ENCODE measurements around the gene TMEM250.
A peak's percentile ranks its signal among the peaks of the same experiment; 100 is the strongest.

TMEM250 gene

DNA sequence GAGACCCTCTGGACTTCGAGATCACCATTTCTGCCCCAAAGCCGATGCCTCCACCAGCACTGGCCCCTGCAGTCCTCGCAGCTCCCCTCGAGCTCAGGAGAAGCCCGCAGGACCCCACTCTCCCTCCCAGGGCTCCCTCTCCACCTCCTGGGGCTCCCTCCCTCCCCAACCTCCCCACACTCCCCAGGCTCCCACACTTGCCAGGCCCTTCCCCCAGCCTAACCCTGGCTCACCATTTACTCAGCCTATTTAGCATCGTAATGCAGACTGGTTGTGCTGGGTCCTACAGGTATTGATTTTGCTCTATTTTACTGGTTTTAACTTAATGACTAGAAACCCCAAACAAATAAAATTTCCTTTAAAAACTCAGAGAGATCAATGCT is 23.7 kb upstream of the TMEM250 start:
- TF ChIP-seq, protein P1, sequence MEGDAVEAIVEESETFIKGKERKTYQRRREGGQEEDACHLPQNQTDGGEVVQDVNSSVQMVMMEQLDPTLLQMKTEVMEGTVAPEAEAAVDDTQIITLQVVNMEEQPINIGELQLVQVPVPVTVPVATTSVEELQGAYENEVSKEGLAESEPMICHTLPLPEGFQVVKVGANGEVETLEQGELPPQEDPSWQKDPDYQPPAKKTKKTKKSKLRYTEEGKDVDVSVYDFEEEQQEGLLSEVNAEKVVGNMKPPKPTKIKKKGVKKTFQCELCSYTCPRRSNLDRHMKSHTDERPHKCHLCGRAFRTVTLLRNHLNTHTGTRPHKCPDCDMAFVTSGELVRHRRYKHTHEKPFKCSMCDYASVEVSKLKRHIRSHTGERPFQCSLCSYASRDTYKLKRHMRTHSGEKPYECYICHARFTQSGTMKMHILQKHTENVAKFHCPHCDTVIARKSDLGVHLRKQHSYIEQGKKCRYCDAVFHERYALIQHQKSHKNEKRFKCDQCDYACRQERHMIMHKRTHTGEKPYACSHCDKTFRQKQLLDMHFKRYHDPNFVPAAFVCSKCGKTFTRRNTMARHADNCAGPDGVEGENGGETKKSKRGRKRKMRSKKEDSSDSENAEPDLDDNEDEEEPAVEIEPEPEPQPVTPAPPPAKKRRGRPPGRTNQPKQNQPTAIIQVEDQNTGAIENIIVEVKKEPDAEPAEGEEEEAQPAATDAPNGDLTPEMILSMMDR (IDR thresholded peaks at IDR 0.05; ENCODE audit: borderline replicate concordance, insufficient read depth, low read depth, low read length), result no peak
- no peak overlapping the region for H3K4me3 ChIP-seq (ENCODE audit: low read depth, low read length)

DNA sequence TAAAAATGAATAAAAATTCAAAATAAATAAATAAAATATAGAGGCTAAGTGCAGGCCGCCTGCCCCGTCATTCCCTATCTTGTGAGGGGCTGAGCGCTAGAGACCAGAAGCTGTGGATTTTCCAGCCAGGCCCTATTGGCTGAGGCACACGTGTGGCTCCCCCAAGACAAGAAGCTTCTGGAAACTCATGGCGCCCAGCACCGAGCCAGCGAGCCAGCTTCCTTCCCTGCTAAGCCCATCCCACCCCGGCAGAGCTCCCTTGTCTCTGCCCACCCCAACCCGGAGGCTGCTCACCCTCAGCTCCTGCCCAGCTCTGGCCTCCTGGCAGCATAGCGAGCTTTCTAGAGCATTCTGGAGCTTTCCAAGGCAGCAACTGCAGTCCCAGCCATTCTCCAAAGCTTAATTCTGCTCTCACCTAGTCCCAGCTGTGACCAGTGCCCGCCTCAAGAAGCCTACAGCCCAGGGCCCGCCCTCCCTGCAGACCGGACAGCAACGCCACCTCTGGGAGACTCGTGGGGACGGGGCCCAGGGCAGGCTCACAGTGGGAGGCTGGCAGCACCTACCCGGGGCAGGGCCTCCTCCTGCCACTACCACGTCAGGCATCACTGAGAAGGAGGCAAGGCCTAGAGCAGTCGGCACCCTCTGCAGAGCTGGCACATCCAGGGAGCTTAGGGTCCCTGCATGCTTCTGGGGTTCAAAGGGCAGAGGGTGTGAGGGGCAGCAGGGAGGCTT is 23.2 kb upstream of the TMEM250 start:
- H3K4me3 ChIP-seq (ENCODE audit: low read depth, low read length), result no peak overlapping the region
- TF ChIP-seq, protein P1 (IDR thresholded peaks at IDR 0.05; ENCODE audit: borderline replicate concordance, insufficient read depth, low read depth, low read length), result no peak

DNA sequence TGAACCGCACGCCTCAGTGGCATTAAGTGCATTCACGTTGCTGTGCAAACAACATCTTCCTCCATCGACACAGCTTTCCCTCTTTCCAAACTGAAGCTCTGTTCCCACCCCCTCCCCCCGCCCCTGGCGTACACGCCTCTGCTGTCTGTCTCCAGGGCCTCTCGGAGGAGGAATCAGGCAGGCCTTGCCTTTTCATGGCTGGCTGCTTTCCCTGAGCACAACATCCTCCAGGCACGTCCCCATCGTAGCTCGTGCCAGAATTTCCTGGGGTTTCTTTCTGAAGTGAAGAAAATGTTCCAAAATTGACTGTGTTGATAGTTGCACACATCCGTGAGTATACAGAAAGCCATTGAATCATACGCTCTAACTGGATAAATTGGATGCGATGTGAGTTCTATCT is 22.3 kb upstream of the TMEM250 start:
- TF ChIP-seq, protein P1 (IDR thresholded peaks at IDR 0.05; ENCODE audit: borderline replicate concordance, insufficient read depth, low read depth, low read length), result no peak
- H3K4me3 ChIP-seq (ENCODE audit: low read depth, low read length), result no peak overlapping the region

DNA sequence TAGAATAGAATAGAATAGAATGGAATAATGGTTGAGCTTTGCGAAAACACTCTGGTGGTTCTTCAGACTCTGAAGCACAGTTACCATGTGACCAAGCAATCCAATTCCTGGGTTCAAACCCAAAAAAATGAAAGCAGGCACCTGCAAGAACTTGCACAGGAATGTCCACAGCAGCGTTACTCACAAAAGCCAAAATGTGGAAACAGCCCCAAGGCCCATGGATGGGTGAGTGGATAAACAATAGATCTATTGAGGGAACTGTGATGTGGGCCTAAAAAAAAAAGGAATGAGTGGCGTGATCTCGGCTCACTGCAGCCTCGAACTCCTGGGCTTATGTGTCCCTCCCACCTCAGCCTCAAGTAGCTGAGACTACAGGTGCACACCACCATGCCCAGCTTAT is 21.4 kb upstream of the TMEM250 start:
- TF ChIP-seq, protein P1 (IDR thresholded peaks at IDR 0.05; ENCODE audit: borderline replicate concordance, insufficient read depth, low read depth, low read length), result no peak

DNA sequence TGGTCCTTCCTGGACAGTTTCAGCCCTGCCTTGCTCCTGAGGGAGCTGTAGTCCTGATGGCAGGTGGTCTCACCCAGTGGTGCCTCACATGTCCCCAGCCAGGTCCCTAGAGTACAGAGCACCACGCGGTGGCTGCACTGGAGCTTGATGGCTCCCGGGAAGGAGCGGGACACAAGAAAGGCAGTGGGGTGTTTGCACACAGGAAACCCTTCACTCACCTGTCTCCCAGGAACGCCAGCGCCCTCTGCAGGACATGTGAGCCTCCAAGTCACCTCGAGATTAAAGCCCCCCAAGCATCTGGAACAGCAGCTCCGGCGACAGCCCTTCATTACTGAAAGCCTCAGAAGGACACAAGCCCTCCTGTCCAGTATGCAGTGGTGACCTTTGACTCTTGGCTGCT is 19.9 kb upstream of the TMEM250 start:
- TF ChIP-seq, protein P1 (IDR thresholded peaks at IDR 0.05; ENCODE audit: borderline replicate concordance, insufficient read depth, low read depth, low read length), result peak; percentile 55
- no peak overlapping the region for H3K4me3 ChIP-seq (ENCODE audit: low read depth, low read length)

More for the DNA sequence above, 21.4 kb upstream of the TMEM250 start:
- H3K4me3 ChIP-seq (ENCODE audit: low read depth, low read length), result no peak overlapping the region

DNA sequence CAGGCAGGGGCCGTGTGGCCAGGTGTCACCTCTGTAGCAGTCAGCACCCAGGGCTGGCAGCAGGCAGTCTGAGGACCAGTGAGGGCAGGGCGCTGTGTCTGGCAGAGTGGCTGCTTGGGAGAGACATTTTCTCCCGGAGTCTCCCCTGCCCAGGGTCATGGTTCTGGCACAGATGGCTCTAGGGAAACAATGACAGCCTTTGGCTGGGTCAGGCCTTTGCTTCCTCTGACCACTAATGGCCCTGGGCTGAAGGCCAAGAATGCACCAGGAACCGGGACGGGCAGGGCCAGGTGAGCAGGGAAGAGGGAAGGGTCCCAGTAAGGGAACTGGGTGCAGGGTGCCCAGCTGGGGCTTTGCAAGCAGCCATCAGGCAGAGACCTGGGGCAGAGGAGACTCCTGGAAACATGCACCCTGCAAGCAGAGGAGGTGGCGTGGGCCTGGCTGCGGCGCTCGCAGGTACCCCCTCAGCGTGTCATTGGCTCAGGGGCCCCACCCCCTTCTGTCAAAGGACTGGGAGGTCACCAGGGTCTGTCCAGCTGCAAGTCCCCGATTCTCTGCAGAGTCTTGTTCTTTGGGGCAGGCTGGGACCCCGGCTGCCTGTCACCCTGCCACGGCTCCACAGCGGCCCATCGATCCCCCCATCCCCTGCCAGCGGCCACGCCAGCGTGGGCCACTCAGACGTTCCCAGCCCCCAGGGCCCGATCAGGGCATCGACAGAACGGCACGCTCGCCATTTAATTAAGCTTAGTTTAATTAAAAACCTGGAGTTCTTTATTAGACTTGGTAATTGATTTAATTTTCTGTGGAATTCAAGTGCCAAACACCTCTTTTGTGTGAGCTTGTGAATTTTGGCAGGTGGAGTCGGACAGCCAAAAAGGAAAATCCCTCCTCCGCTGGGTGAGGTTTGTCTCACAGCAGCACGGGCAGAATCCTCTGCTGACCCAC is 18.9 kb upstream of the TMEM250 start:
- H3K4me3 ChIP-seq (ENCODE audit: low read depth, low read length), result no peak overlapping the region
- TF ChIP-seq, protein P1 (IDR thresholded peaks at IDR 0.05; ENCODE audit: borderline replicate concordance, insufficient read depth, low read depth, low read length), result no peak
